HK-2 (cell line): ENCODE data around the gene MRPL54.

ENCODE experiments used
- DNase-seq: peaks from one replicate; pipeline ENCODE4 v3.0.0-alpha.2; 2018; ENCODE audit not compliant: unreplicated experiment

Gene MRPL54

GRCh38 chr19:3762501-3763459 lies at the start of gene MRPL54:
TSS of gene MRPL54 (plus strand) at chr19:3762682. CDS start at chr19:3762701, 19 bp downstream.
- peak; percentile 99 for DNase-seq

- DNase-seq: no peak
These were observed 46.3 kb upstream of the MRPL54 start for GRCh38 chr19:3716147-3716668.

DNA sequence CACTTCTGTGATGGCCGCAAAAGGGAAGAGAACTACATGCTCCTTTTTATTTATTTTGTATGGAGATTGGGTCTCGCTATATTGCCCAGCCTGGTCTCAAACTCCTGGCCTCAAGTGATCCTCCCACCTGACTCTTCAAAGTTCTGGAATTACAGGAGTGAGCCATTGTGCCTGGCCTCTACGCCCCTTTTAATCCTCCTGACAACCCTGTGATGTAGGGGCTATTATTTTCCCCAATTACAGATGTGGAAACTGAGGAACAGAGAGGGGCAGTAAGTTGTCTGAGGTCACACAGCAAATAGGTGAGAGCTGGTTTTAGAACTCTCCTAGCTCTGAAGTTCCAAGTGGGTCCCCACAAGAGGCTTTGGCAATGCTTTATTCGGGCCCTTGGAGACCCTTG lies 42.6 kb upstream of the MRPL54 start:
- no peak for DNase-seq

DNA sequence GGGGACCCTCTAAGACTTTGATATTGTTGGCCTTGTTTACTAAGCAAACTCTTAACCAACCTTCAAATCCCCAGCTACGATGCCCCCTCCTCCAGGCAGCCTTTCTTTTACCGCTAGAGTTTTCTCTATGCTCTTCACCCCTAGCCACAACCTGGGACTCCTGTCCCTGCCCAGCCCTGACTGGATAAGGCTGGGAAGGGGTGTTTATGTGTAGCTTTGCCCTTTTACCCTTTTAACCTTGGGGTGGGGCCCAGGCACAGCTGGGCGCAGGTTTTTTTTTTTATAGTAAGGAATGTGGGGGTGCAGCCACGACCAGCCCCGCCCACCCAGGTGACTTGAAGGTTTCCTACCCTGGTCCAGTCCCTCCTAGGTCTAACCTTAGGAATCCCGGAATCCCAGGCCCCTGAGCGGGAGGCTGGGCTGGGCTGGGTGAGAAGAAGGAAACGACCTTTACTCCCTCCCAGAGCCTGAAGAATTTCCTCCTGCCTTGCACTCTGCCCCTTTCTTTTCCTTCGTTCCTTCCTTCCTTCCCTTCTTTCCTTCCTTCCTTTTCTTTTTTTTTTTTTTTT lies 42.0 kb upstream of the MRPL54 start:
- DNase-seq: no peak

- peak; percentile 91 for DNase-seq
These were observed 41.2 kb upstream of the MRPL54 start for GRCh38 chr19:3721131-3721886.

GRCh38 chr19:3721887-3722442 lies 40.5 kb upstream of the MRPL54 start:
- DNase-seq: no peak

DNA sequence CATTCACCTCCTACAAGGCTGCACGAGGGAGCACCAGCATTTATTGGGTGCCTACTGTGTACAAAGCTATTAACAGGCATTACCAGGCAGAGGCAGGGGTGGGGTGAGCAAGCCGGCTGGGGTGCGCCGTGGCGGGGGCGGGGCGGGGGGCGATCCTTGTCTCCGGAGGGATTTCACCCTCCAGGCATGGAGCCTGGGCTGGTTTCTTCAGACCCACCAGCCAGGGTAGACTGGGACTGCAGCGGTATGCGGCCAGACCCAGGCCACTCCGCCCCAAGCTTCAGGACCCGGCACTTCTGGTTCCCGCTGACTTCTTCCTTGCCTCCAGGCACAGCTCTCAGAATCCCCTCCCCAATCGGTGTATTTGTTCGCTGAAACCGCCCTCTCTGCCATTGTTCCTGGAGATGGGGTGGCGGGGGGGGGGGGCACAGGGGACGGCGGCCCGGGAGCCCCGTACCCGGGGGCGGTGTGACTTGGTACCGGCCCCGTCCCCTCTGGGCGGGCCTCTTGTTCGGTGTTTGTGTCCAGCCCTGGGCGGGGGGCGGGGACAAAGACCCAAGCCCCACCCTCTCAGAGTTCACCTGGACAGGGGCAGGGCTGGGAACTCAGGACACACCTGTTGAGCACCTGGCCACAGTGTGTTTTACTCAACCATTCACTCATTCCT lies 39.9 kb upstream of the MRPL54 start:
- DNase-seq: no peak

GRCh38 chr19:3723110-3723488 lies 39.4 kb upstream of the MRPL54 start:
- no peak for DNase-seq

GRCh38 chr19:3723883-3724282 lies 38.6 kb upstream of the MRPL54 start:
- DNase-seq: no peak

DNA sequence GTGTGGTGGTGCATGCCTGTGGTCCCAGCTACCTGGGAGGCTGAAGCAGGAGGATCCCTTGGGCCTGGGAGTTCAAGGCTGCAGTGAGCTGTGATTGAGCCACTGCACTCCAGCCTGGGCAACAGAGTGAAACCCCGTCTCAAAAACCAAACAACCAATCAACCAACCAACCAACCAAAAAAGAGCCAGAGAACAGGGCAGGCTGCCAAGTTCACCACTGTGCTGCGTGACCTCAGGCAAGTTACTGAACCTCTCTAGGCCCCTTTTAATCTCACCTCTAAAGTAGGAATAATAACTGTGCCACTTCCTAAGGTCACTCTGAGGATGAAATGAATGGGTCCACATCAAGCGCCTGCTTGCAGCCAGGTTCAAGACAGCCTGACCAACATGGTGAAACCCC lies 37.4 kb upstream of the MRPL54 start:
- no peak for DNase-seq

- DNase-seq: no peak
These were observed 36.7 kb upstream of the MRPL54 start for GRCh38 chr19:3725640-3726310.

- no peak for DNase-seq
These were observed 32.0 kb upstream of the MRPL54 start for GRCh38 chr19:3730457-3730958.

DNA sequence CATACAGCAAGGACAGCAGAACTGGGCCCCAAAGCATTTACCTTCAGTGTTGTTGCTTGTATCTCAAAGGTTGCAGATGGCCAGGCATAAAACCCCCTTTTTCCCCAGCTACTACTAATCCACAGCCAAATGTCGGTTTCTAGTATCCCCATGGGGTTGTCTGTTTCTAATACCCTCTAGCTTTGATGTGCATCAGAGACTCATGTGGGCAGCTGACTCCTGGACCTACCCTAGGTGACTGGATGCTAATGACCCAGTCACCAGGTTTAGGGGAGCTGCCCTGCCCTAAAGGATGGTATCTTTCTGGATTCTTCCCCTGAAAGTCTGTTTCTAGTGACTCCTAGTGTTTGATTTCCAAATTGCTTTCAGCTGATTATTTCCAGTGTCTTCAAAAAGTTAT lies 30.4 kb upstream of the MRPL54 start:
- DNase-seq: no peak

DNA sequence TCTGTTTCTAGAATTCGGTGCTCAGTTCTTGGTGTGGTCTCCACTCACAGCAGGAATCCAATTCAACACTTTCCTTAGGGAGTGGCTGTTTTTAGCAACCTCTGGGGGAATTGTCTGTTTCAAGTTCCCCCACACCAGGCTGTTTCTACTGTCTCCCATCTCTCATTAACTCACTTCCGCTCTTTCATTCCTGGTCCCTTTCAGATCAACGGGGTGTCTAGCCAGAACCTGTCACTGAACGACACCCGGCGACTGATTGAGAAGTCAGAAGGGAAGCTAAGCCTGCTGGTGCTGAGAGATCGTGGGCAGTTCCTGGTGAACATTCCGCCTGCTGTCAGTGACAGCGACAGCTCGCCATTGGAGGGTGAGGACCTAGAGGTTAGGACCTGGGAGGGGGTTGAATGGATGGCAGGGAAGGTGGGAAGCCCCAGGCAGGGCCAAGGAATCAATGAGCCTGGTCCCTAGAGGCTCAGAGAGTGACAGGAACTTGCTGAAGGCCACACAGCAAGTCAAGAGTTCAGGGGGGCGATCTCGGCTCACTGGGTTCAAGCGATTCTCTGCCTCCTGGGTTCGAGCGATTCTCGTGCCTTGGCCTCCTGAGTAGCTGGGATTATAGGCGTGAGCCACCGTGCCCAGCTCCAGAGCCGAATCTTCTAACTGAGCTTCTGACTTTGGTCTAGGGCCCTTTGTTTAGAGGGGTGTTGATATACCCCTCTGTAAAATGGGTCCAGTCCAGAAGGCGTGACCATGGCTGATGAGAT lies 28.8 kb upstream of the MRPL54 start:
- no peak for DNase-seq

DNA sequence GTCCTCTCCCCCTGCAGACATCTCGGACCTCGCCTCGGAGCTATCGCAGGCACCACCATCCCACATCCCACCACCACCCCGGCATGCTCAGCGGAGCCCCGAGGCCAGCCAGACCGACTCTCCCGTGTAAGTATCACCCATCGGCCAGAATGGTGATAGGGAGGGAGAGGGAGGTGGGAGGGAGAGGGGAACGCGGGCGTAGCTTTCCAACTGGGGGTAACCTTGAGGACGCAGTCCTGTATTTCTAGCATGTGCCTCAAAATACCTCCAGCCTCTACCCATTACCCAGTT lies 28.2 kb upstream of the MRPL54 start:
- DNase-seq: no peak

DNA sequence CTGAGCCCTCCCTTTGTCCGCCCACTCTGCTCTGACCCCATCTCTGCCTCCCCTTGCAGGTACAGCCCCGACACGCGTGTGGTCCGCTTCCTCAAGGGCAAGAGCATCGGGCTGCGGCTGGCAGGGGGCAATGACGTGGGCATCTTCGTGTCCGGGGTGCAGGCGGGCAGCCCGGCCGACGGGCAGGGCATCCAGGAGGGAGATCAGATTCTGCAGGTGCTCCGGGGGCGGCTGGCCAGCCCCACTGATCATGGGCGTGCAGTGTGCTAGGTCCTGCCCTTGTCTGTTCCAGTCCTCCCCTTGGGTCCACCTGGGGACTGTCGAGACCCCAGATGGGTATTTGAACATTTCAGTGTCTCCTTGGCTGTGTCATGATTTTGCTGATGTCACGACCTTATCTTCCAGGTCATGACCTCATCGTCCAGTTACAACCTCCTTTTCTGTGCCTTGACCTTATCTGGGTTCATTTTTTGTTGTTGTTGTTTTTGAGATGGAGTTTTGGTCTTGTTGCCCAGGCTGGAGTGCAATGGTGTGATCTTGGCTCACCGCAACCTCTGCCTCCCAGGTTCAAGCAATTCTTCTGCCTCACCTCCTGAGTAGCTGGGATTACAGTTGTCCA lies 26.3 kb upstream of the MRPL54 start:
- DNase-seq: no peak

- no peak for DNase-seq
These were observed 24.8 kb upstream of the MRPL54 start for GRCh38 chr19:3737487-3738205.

GRCh38 chr19:3738477-3739220 lies 23.8 kb upstream of the MRPL54 start:
- no peak for DNase-seq
